Neutrophil (primary cell): Measurements from ENCODE around the gene IL32.
"Not testable (repeated sequence)": the region's sequence is repeated elsewhere in the genome, so short reads cannot be mapped to it uniquely, and the experiment has no call there.

Experiments used
- H3K27ac ChIP-seq: fragments of 200-600 bp; sonication (generic); 2 replicates; pipeline ENCODE4 v1.5.1; 2016; ENCODE audit warnings: mild to moderate bottlenecking, moderate library complexity
- H3K27me3 ChIP-seq: fragments of 200-600 bp; sonication (generic); 2 replicates; pipeline ENCODE4 v1.6.0; 2016; ENCODE audit warnings: mild to moderate bottlenecking
- H3K36me3 ChIP-seq: fragments of 200-600 bp; sonication (generic); 2 replicates; pipeline ENCODE4 v1.5.1; 2017
- H3K4me1 ChIP-seq, 2 experiments: fragments of 200-600 bp in 1 of 2; sonication (generic) in 1 of 2; 1 replicate in 1 of 2; 2 replicates in 1 of 2; pipeline versions ENCODE4 v1.5.1 to v1.6.1; 2013 to 2016; ENCODE audit warnings: low read depth in 1 of 2, low read length in 1 of 2, mild to moderate bottlenecking in 1 of 2, moderate library complexity in 1 of 2; ENCODE audit not compliant: control insufficient read depth in 1 of 2, insufficient read depth in 1 of 2
- H3K4me3 ChIP-seq, 2 experiments: fragments of 200-600 bp in 1 of 2; sonication (generic) in 1 of 2; 1 replicate in 1 of 2; 2 replicates in 1 of 2; pipeline ENCODE4 v1.5.1; 2013 to 2016; ENCODE audit warnings: low read depth in 1 of 2, low read length in 1 of 2, mild to moderate bottlenecking in 1 of 2, moderate library complexity in 1 of 2
- H3K9me3 ChIP-seq: fragments of 200-600 bp; sonication (generic); 2 replicates; pipeline ENCODE4 v1.5.1; 2016
- TF ChIP-seq, protein P1 (sequence below): fragments of 200-600 bp; sonication (generic); IDR thresholded peaks from 2 replicates; pipeline ENCODE4 v1.5.1; 2016; ENCODE audit warnings: antibody characterized with exemption

IL32 gene

DNA sequence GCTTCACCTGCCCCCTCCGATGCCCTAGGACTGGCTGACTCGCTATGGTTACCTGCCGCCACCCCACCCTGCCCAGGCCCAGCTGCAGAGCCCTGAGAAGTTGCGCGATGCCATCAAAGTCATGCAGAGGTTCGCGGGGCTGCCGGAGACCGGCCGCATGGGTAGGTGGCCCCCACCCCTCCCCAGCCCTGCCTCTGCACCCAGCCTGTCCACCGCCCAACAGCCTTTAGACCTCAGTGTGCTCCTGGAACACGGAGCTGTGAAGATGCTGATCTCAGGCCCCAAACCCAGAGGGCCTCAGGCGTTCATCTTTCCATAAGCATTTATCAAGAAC lies 18.1 kb upstream of the IL32 start:
- H3K9me3 ChIP-seq: no peaks in the 10 kb centered on the region
- H3K27me3 ChIP-seq: peaks cover 6% of the 10 kb centered on the region
- TF ChIP-seq, protein P1, sequence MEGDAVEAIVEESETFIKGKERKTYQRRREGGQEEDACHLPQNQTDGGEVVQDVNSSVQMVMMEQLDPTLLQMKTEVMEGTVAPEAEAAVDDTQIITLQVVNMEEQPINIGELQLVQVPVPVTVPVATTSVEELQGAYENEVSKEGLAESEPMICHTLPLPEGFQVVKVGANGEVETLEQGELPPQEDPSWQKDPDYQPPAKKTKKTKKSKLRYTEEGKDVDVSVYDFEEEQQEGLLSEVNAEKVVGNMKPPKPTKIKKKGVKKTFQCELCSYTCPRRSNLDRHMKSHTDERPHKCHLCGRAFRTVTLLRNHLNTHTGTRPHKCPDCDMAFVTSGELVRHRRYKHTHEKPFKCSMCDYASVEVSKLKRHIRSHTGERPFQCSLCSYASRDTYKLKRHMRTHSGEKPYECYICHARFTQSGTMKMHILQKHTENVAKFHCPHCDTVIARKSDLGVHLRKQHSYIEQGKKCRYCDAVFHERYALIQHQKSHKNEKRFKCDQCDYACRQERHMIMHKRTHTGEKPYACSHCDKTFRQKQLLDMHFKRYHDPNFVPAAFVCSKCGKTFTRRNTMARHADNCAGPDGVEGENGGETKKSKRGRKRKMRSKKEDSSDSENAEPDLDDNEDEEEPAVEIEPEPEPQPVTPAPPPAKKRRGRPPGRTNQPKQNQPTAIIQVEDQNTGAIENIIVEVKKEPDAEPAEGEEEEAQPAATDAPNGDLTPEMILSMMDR: no peak
- H3K36me3 ChIP-seq: peaks cover 46% of the 10 kb centered on the region
- H3K27ac ChIP-seq: peak overlapping the region; percentile 94
- H3K4me1 ChIP-seq: peaks cover 73 to 80% of the 10 kb centered on the region in 2 experiments
- H3K4me3 ChIP-seq: peak overlapping the region; percentile 99

- Histone ChIP-seq H3K36me3 (peaks cover 51% of the 10 kb centered on the region), H3K27ac (peak overlapping the region; percentile 94), H3K4me3 (peak overlapping the region; percentile 99), H3K9me3 (no peaks in the 10 kb centered on the region), H3K27me3 (no peaks in the 10 kb centered on the region), H3K4me1 (peaks cover 70 to 80% of the 10 kb centered on the region in 2 experiments)
- TF ChIP-seq, protein P1: no peak
These were observed 15.4 kb upstream of the IL32 start for GRCh38 chr16:3049921-3050481.

- TF ChIP-seq, protein P1: no peak
- peaks cover 71 to 81% of the 10 kb centered on the region in 2 experiments for H3K4me1 ChIP-seq
- H3K27me3 ChIP-seq: no peaks in the 10 kb centered on the region
These were observed 15.0 kb upstream of the IL32 start for GRCh38 chr16:3050487-3050886.

GRCh38 chr16:3051009-3051408 lies 14.4 kb upstream of the IL32 start:
- H3K27ac ChIP-seq: peak overlapping the region; percentile 94
- H3K9me3 ChIP-seq: no peaks in the 10 kb centered on the region
- TF ChIP-seq, protein P1: no peak
- no peaks in the 10 kb centered on the region for H3K27me3 ChIP-seq
- peak overlapping the region; percentile 99 for H3K4me3 ChIP-seq
- peaks cover 76 to 86% of the 10 kb centered on the region in 2 experiments for H3K4me1 ChIP-seq
- peaks cover 61% of the 10 kb centered on the region for H3K36me3 ChIP-seq

More at GRCh38 chr16:3050487-3050886, 15.0 kb upstream of the IL32 start:
- no peaks in the 10 kb centered on the region for H3K9me3 ChIP-seq
- H3K36me3 ChIP-seq: peaks cover 56% of the 10 kb centered on the region
- H3K4me3 ChIP-seq: peak overlapping the region; percentile 99
- H3K27ac ChIP-seq: peak overlapping the region; percentile 94

- H3K27me3 ChIP-seq: no peaks in the 10 kb centered on the region
- H3K9me3 ChIP-seq: no peaks in the 10 kb centered on the region
- H3K27ac ChIP-seq: peak overlapping the region; percentile 94
- H3K36me3 ChIP-seq: peaks cover 66% of the 10 kb centered on the region
- peaks cover 81 to 91% of the 10 kb centered on the region in 2 experiments for H3K4me1 ChIP-seq
- peak overlapping the region; percentile 99 for H3K4me3 ChIP-seq
- TF ChIP-seq, protein P1: no peak
These were observed 13.9 kb upstream of the IL32 start for GRCh38 chr16:3051494-3051893.

GRCh38 chr16:3052571-3053329 lies 12.7 kb upstream of the IL32 start:
- not testable (repeated sequence) for H3K9me3 ChIP-seq, H3K27me3 ChIP-seq
- peaks cover 78% of the 10 kb centered on the region for H3K36me3 ChIP-seq
- H3K27ac ChIP-seq: peak overlapping the region; percentile 94
- H3K4me3 ChIP-seq: peak overlapping the region; percentile 99
- H3K4me1 ChIP-seq: peaks cover 93 to 99% of the 10 kb centered on the region in 2 experiments
